ENCODE measurements around the gene LGI2. TPM values are rescaled to one million over a fixed set of nuclear protein-coding genes. Genes with fewer than 3 reads are reported as not detected.

Gene LGI2
- total and polyA plus RNA-seq, 2 of the 8 experiments (the other 6 are each of a cell fraction or from before 2014, with no cell fraction given), result 2.3 to 4.0 TPM

- TF ChIP-seq RBBP5 (IDR thresholded peaks at IDR 0.05; ENCODE audit: borderline replicate concordance, low read depth, low read length) (no peak), POU5F1 (IDR thresholded peaks at IDR 0.05; ENCODE audit: low read depth, low read length) (no peak), HDAC6 (IDR thresholded peaks at IDR 0.05; ENCODE audit: low read depth, low read length) (no peak), CHD1 (IDR thresholded peaks at IDR 0.05; ENCODE audit: low read depth, low read length) (no peak)
These were observed 1.1 kb downstream of the LGI2 start (continued) for GRCh38 chr4:25029479-25030276.

All from H1 (cell line).